GM23338 (cell line): ENCODE results near the gene FAM161B. TPM values are rescaled to one million over a fixed set of nuclear protein-coding genes. Genes with fewer than 3 reads are reported as not detected.

Experiments
- ATAC-seq: fragments of 200-7000 bp; cut with Tn5 transposase; 3 replicates; pipeline ENCODE4 v1.9.1; 2020
- DNase-seq: peaks from one replicate; pipeline ENCODE4 v3.0.0-alpha.2; 2015; ENCODE audit warnings: low spot score
- H2AFZ ChIP-seq: fragments of 200-600 bp; sonication (generic); 2 replicates; pipeline ENCODE4 v1.8.0; 2016; ENCODE audit warnings: antibody characterized with exemption, mild to moderate bottlenecking, moderate library complexity
- H3F3A ChIP-seq: fragments of 200-600 bp; sonication (generic); replicated peaks from 2 replicates; pipeline ENCODE4 v1.8.0; 2017; ENCODE audit warnings: antibody characterized with exemption, mixed run types, low read depth
- H3K27ac ChIP-seq: fragments of 200-600 bp; sonication (generic); 2 replicates; pipeline ENCODE4 v1.6.1; 2016; ENCODE audit warnings: low read depth
- H3K27me3 ChIP-seq: fragments of 200-600 bp; sonication (generic); 2 replicates; pipeline ENCODE4 v1.8.0; 2016; ENCODE audit warnings: mild to moderate bottlenecking, mixed run types, moderate library complexity; ENCODE audit not compliant: insufficient read depth
- H3K36me3 ChIP-seq: fragments of 200-600 bp; sonication (generic); 2 replicates; pipeline ENCODE4 v1.8.0; 2016; ENCODE audit warnings: mild to moderate bottlenecking; ENCODE audit not compliant: insufficient read depth
- H3K4me1 ChIP-seq: fragments of 200-600 bp; sonication (generic); 2 replicates; pipeline ENCODE4 v1.8.0; 2016; ENCODE audit warnings: mild to moderate bottlenecking, moderate library complexity; ENCODE audit not compliant: insufficient read depth
- H3K4me2 ChIP-seq: fragments of 200-600 bp; sonication (generic); 2 replicates; pipeline ENCODE4 v1.7.1; 2017; ENCODE audit warnings: mixed run types
- H3K4me3 ChIP-seq: fragments of 200-600 bp; sonication (generic); 2 replicates; pipeline ENCODE4 v1.6.1; 2016; ENCODE audit warnings: mixed run types
- H3K79me2 ChIP-seq: fragments of 200-600 bp; sonication (generic); replicated peaks from 2 replicates; pipeline ENCODE4 v1.8.0; 2017; ENCODE audit warnings: mild to moderate bottlenecking; ENCODE audit not compliant: insufficient read depth
- H3K9me2 ChIP-seq: fragments of 200-600 bp; sonication (generic); 2 replicates; pipeline ENCODE4 v1.8.0; 2017; ENCODE audit not compliant: insufficient read depth
- H4K20me1 ChIP-seq: fragments of 200-600 bp; sonication (generic); replicated peaks from 2 replicates; pipeline ENCODE4 v1.8.0; 2017; ENCODE audit warnings: mild to moderate bottlenecking; ENCODE audit not compliant: insufficient read depth
- H3K27ac Mint-ChIP-seq: 2 replicates; pipeline ENCODE4 v1.8.0; 2020; ENCODE audit warnings: inconsistent platforms, mild to moderate bottlenecking, moderate library complexity, mixed read lengths
- H3K27me3 Mint-ChIP-seq: 3 replicates; pipeline ENCODE4 v1.8.0; 2022; ENCODE audit warnings: low read depth, mild to moderate bottlenecking, moderate library complexity, mixed read lengths, inconsistent platforms; ENCODE audit not compliant: insufficient read depth, poor library complexity
- H3K36me3 Mint-ChIP-seq: 3 replicates; pipeline ENCODE4 v1.8.0; 2021; ENCODE audit warnings: low read depth, mild to moderate bottlenecking, inconsistent platforms, moderate library complexity, mixed read lengths
- H3K4me1 Mint-ChIP-seq: 3 replicates; pipeline ENCODE4 v1.8.0; 2020; ENCODE audit warnings: mild to moderate bottlenecking, inconsistent platforms, mixed read lengths
- H3K4me3 Mint-ChIP-seq: 3 replicates; pipeline ENCODE4 v1.8.0; 2021; ENCODE audit warnings: moderate library complexity, mild to moderate bottlenecking, inconsistent platforms, mixed read lengths
- H3K9me3 Mint-ChIP-seq: 3 replicates; pipeline ENCODE4 v1.8.0; 2020; ENCODE audit warnings: moderate library complexity, mild to moderate bottlenecking, inconsistent platforms, mixed read lengths
- CREB1 ChIP-seq: fragments of 250-450 bp; sonication (Bioruptor Pico); IDR thresholded peaks from 2 replicates; pipeline ENCODE4 v1.5.0; 2020; ENCODE audit warnings: low read depth, mild to moderate bottlenecking, moderate library complexity
- EZH2 ChIP-seq: fragments of 200-600 bp; sonication (generic); IDR thresholded peaks from one replicate; pipeline ENCODE4 v1.8.0; 2017; ENCODE audit warnings: antibody characterized with exemption, mild to moderate bottlenecking, low read depth; ENCODE audit not compliant: unreplicated experiment
- EZH2phosphoT487 ChIP-seq: fragments of 200-600 bp; sonication (generic); IDR thresholded peaks from one replicate; pipeline ENCODE4 v1.8.1; 2018; ENCODE audit warnings: antibody characterized with exemption; ENCODE audit not compliant: unreplicated experiment
- JUNB ChIP-seq: IDR thresholded peaks from one replicate; pipeline ENCODE4 v1.6.1; 2016; ENCODE audit warnings: antibody characterized with exemption; ENCODE audit not compliant: unreplicated experiment
- NANOG ChIP-seq: IDR thresholded peaks from 2 replicates; pipeline ENCODE4 v1.6.1; 2016; ENCODE audit warnings: antibody characterized with exemption, borderline replicate concordance
- POLR2AphosphoS5 ChIP-seq: IDR thresholded peaks from 2 replicates; pipeline ENCODE4 v1.6.1; 2016; ENCODE audit warnings: antibody characterized with exemption, low read depth
- REST ChIP-seq: IDR thresholded peaks from one replicate; pipeline ENCODE4 v1.6.1; 2018; ENCODE audit warnings: antibody characterized with exemption; ENCODE audit not compliant: unreplicated experiment
- STAT1 ChIP-seq: IDR thresholded peaks from one replicate; pipeline ENCODE4 v1.6.1; 2016; ENCODE audit warnings: antibody characterized with exemption; ENCODE audit not compliant: unreplicated experiment
- ZNF114 ChIP-seq: fragments of 250-450 bp; sonication (Bioruptor Pico); IDR thresholded peaks from 2 replicates; pipeline ENCODE4 v1.5.0; 2020; ENCODE audit warnings: mild to moderate bottlenecking, moderate library complexity
- ZNF331 ChIP-seq: fragments of 250-450 bp; sonication (Bioruptor Pico); IDR thresholded peaks from 2 replicates; pipeline ENCODE4 v1.5.0; 2020; ENCODE audit warnings: low read depth, mild to moderate bottlenecking, moderate library complexity
- polyA plus RNA-seq: library from polyadenylated mRNA; unstranded; fragments of >200 nt; fragmentation: Nextera tagmentation; extraction: Ambion mirVana; gene quantifications from 2 replicates; pipeline ENCODE4 v1.2.1, GENCODE V29; 2016
- total RNA-seq: library from RNA; depleted of rRNA; stranded (reverse); fragments of >200 nt; shearing (Covaris generic); gene quantifications from 2 replicates; pipeline ENCODE4 v1.2.3, GENCODE V29; 2014
- TF ChIP-seq, protein P1 (sequence below), 2 experiments: fragments of 200-600 bp in 1 of 2; sonication (generic) in 1 of 2; conservative IDR thresholded peaks; 2 replicates each; pipeline versions ENCODE4 v1.5.1 to v1.6.1; 2016 to 2017; ENCODE audit warnings: antibody characterized with exemption in 2 of 2, low read depth in 2 of 2, mild to moderate bottlenecking in 2 of 2, moderate library complexity in 1 of 2
- TF ChIP-seq, protein P2 (sequence below): IDR thresholded peaks from 2 replicates; pipeline ENCODE4 v1.6.1; 2016; ENCODE audit warnings: antibody characterized with exemption
- TF ChIP-seq, protein P3 (sequence below): fragments of 250-450 bp; sonication (Bioruptor Pico); IDR thresholded peaks from 2 replicates; pipeline ENCODE4 v1.5.0; 2020; ENCODE audit warnings: mild to moderate bottlenecking, moderate library complexity

The FAM161B gene
- total and polyA plus RNA-seq, 2 experiments from 2014 or later = 0.28 to 2.8 TPM

- Histone ChIP-seq H4K20me1 (no peaks in the 10 kb centered on the region; the same call in 1 of the 2 replicates), H3F3A (no peaks in the 10 kb centered on the region), H3K9me2 (no peaks in the 10 kb centered on the region), H3K4me2 (no peak overlapping the region), H2AFZ (no peak overlapping the region), H3K27me3 (no peaks in the 10 kb centered on the region), H3K79me2 (peaks cover 11% of the 10 kb centered on the region), H3K4me1 (no peaks in the 10 kb centered on the region), H3K4me3 (no peak overlapping the region), H3K36me3 (peaks cover 10% of the 10 kb centered on the region), H3K27ac (no peak overlapping the region)
- no peak for TF ChIP-seq ZNF331 (CRISPR knock-in tag)
- no peak for TF ChIP-seq NANOG
- no peak for TF ChIP-seq STAT1
- no peak for TF ChIP-seq ZNF114
- TF ChIP-seq, protein P1, sequence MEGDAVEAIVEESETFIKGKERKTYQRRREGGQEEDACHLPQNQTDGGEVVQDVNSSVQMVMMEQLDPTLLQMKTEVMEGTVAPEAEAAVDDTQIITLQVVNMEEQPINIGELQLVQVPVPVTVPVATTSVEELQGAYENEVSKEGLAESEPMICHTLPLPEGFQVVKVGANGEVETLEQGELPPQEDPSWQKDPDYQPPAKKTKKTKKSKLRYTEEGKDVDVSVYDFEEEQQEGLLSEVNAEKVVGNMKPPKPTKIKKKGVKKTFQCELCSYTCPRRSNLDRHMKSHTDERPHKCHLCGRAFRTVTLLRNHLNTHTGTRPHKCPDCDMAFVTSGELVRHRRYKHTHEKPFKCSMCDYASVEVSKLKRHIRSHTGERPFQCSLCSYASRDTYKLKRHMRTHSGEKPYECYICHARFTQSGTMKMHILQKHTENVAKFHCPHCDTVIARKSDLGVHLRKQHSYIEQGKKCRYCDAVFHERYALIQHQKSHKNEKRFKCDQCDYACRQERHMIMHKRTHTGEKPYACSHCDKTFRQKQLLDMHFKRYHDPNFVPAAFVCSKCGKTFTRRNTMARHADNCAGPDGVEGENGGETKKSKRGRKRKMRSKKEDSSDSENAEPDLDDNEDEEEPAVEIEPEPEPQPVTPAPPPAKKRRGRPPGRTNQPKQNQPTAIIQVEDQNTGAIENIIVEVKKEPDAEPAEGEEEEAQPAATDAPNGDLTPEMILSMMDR (conservative IDR thresholded peaks at IDR 0.05; ENCODE audit: low read depth in 2 of 2) = no peak
- no peak for TF ChIP-seq CREB1 (CRISPR knock-in tag)
- TF ChIP-seq EZH2 = no peak
- TF ChIP-seq, protein P2, sequence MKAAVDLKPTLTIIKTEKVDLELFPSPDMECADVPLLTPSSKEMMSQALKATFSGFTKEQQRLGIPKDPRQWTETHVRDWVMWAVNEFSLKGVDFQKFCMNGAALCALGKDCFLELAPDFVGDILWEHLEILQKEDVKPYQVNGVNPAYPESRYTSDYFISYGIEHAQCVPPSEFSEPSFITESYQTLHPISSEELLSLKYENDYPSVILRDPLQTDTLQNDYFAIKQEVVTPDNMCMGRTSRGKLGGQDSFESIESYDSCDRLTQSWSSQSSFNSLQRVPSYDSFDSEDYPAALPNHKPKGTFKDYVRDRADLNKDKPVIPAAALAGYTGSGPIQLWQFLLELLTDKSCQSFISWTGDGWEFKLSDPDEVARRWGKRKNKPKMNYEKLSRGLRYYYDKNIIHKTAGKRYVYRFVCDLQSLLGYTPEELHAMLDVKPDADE = no peak
- TF ChIP-seq, protein P3, sequence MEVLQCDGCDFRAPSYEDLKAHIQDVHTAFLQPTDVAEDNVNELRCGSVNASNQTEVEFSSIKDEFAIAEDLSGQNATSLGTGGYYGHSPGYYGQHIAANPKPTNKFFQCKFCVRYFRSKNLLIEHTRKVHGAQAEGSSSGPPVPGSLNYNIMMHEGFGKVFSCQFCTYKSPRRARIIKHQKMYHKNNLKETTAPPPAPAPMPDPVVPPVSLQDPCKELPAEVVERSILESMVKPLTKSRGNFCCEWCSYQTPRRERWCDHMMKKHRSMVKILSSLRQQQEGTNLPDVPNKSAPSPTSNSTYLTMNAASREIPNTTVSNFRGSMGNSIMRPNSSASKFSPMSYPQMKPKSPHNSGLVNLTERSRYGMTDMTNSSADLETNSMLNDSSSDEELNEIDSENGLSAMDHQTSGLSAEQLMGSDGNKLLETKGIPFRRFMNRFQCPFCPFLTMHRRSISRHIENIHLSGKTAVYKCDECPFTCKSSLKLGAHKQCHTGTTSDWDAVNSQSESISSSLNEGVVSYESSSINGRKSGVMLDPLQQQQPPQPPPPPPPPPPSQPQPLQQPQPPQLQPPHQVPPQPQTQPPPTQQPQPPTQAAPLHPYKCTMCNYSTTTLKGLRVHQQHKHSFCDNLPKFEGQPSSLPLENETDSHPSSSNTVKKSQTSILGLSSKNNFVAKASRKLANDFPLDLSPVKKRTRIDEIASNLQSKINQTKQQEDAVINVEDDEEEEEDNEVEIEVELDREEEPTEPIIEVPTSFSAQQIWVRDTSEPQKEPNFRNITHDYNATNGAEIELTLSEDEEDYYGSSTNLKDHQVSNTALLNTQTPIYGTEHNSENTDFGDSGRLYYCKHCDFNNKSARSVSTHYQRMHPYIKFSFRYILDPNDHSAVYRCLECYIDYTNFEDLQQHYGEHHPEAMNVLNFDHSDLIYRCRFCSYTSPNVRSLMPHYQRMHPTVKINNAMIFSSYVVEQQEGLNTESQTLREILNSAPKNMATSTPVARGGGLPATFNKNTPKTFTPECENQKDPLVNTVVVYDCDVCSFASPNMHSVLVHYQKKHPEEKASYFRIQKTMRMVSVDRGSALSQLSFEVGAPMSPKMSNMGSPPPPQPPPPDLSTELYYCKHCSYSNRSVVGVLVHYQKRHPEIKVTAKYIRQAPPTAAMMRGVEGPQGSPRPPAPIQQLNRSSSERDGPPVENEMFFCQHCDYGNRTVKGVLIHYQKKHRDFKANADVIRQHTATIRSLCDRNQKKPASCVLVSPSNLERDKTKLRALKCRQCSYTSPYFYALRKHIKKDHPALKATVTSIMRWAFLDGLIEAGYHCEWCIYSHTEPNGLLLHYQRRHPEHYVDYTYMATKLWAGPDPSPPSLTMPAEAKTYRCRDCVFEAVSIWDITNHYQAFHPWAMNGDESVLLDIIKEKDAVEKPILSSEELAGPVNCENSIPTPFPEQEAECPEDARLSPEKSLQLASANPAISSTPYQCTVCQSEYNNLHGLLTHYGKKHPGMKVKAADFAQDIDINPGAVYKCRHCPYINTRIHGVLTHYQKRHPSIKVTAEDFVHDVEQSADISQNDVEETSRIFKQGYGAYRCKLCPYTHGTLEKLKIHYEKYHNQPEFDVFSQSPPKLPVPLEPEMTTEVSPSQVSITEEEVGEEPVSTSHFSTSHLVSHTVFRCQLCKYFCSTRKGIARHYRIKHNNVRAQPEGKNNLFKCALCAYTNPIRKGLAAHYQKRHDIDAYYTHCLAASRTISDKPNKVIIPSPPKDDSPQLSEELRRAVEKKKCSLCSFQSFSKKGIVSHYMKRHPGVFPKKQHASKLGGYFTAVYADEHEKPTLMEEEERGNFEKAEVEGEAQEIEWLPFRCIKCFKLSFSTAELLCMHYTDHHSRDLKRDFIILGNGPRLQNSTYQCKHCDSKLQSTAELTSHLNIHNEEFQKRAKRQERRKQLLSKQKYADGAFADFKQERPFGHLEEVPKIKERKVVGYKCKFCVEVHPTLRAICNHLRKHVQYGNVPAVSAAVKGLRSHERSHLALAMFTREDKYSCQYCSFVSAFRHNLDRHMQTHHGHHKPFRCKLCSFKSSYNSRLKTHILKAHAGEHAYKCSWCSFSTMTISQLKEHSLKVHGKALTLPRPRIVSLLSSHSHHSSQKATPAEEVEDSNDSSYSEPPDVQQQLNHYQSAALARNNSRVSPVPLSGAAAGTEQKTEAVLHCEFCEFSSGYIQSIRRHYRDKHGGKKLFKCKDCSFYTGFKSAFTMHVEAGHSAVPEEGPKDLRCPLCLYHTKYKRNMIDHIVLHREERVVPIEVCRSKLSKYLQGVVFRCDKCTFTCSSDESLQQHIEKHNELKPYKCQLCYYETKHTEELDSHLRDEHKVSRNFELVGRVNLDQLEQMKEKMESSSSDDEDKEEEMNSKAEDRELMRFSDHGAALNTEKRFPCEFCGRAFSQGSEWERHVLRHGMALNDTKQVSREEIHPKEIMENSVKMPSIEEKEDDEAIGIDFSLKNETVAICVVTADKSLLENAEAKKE (CRISPR knock-in tag) = no peak
- TF ChIP-seq JUNB = no peak
- no peak for TF ChIP-seq EZH2phosphoT487
- no peak for TF ChIP-seq POLR2AphosphoS5
- TF ChIP-seq REST = no peak
- Mint-ChIP-seq H3K4me3 (no peak overlapping the region), H3K27ac (no peak overlapping the region), H3K9me3 (no peaks in the 10 kb centered on the region), H3K36me3 (peaks cover 38% of the 10 kb centered on the region), H3K4me1 (no peaks in the 10 kb centered on the region), H3K27me3 (no peaks in the 10 kb centered on the region)
- DNase-seq (no peak), ATAC-seq (no peak)
Measured at GRCh38 chr14:73896521-73896920, 53.4 kb downstream of the FAM161B start.
